HG03457 (cell line): ENCODE measurements around the gene KCNE5.
"Not testable (repeated sequence)": the region's sequence is repeated elsewhere in the genome, so short reads cannot be mapped to it uniquely, and the experiment has no call there.

Experiments
- ATAC-seq: cut with Tn5 transposase; IDR thresholded peaks from one replicate; pipeline ENCODE4 v1.9.1; 2021; ENCODE audit warnings: moderate number of reproducible peaks; ENCODE audit not compliant: unreplicated experiment

The KCNE5 gene, protein sequence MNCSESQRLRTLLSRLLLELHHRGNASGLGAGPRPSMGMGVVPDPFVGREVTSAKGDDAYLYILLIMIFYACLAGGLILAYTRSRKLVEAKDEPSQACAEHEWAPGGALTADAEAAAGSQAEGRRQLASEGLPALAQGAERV

DNA sequence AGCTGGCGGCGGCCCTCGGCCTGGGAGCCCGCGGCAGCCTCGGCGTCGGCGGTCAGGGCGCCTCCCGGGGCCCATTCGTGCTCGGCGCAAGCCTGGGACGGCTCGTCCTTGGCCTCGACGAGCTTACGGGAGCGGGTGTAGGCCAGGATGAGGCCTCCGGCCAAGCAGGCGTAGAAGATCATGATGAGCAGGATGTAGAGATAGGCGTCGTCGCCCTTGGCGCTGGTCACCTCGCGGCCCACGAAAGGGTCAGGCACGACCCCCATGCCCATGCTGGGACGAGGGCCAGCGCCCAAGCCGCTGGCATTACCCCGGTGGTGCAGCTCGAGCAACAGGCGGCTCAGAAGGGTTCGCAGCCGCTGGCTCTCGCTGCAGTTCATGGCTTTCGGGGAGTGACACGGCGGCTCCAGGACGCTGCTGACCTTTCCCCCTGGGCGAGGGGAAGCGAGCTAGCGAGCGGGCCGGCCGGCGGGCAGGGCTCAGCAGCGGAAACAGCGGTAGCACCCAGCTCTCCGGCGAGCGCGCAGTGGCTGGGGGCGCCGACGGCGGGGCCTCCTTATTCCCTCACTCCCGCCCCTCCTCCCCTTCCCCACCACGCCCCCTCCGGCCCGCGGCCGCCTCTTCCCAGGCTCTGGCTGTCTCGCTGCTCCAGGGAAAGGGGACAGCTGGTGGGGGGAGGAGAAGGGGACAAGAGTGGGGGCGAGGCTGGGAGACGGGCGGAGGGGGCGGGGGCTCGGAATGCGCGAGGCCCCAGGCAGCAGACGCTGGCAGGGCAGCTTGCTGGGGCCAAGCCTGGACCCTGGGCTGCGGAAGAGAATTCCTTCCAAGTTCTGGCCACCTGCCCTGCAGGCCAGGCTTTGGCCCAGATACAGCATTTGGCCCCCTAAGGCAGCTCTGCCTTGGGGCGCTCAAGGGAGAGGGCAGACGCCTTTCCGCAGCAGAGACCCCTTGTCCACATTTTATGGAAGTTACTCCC is at the start of gene KCNE5:
Gene KCNE5 (minus strand): TSS at position 532 of the 976 bp plus-strand sequence. CDS start 152 bp downstream, at position 380.
- ATAC-seq = no peak

DNA sequence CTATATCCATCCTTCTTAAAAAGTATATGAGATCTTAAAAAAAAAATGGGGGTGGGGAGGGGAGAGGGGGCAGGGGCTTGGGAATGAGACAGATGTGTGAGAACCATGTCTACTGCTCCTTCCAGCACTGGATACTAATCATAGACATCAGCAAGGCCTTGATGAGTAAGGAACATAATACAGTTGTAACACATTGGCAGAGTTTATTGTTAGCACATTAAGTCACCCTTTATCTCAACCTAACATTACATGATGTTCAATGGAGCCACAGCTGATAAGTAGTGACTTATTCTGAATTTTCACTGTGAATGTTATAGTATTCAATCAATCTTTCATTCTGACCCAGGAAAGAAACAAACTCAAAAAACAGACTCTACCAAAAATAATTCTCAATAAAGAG is 47.3 kb upstream of the KCNE5 start:
- ATAC-seq = no peak

DNA sequence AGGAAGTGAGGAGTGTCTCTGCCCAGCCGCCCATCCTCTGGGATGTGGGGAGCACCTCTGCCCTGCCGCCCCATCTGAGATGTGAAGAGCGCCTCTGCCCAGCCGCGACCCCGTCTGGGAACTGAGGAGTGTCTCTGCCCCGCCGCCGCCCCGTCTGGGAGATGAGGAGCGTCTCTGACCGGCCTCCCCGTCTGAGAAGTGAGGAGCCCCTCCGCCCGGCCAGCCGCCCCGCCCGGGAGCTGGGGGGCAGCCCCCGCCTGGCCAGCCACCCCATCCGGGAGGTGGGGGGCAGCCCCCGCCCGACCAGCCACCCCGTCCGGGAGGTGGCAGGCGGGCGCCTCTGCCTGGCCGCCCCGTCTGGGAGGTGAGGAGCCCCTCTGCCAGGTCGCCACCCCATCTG is 46.2 kb upstream of the KCNE5 start:
- ATAC-seq = not testable (repeated sequence)

DNA sequence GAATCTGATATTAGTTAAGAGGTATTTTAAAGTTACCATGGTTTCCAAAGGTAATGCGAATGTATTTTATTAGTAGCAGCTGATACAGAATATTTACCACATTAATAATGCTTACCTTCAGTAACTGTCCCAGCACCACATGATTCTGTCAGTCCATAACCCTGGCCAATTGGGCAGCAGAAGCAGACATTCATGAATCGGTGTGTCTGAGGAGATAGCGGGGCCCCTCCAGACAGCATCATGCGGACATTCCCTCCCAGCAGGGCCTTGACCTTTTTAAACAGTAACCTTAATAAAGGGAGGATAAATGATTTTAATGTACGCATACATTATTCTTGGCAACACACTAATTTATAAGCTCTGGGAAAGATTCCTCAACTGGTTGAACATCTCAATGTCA is 43.0 kb upstream of the KCNE5 start:
- no peak for ATAC-seq

DNA sequence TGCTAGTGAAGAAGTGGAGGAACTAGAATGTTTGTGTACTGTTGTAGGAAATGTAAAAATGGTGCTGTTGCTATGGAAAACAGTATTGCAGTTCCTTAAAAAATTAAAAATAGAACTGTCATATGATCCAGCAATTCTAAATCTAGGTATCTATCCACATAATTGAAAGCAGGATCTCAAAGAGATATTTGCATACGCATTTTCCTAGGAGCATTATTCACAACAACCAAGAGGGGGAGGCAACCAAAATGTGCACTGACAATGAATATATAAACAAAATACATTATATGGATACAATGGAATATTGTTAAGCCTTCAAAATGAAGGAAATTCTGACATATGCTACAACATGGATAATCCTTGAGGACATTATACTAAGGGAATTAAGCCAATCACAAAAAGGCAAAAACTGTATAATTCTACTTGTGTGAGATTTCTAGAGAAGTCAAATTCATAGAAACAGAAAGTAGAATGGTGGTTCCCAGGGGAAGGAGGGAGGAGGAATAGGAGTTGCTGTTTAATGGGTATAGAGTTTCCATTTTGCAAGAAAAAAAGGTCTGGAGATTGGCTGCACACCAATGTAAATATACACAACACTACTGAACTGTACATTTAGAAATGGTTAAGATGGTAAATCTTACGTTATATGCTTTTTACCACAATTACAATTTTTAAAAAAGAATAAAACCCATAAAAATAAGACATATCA is 35.6 kb upstream of the KCNE5 start:
- no peak for ATAC-seq

DNA sequence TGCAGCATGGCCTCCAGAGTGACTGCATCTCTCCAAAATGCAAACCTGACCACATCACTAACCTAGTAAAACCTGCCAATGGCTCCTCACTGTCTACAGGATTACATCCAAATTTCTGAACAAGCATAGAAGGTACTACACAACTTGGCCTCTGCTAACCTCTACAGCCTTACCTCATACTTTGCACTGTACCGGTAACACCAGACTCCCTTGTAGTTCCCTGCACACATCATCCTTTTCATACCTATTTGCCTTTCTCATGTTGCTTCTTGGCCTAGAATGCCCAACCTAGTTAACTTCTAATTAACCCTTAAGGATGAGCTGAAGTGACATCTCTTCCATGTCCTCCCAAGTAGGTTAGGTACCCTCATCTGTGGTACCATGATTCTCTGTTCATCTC is 33.4 kb upstream of the KCNE5 start:
- no peak for ATAC-seq

DNA sequence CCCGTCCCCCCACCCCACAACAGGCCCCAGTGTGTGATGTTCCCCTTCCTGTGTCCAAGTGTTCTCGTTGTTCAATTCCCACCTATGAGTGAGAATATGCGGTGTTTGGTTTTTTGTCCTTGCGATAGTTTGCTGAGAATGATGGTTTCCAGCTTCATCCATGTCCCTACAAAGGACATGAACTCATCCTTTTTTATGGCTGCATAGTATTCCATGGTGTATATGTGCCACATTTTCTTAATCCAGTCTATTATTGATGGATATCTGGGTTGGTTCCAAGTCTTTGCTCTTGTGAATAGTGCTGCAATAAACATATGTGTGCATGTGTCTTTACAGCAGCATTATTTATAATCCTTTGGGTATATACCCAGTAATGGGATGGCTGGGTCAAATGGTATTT is 32.4 kb upstream of the KCNE5 start:
- not testable (repeated sequence) for ATAC-seq

DNA sequence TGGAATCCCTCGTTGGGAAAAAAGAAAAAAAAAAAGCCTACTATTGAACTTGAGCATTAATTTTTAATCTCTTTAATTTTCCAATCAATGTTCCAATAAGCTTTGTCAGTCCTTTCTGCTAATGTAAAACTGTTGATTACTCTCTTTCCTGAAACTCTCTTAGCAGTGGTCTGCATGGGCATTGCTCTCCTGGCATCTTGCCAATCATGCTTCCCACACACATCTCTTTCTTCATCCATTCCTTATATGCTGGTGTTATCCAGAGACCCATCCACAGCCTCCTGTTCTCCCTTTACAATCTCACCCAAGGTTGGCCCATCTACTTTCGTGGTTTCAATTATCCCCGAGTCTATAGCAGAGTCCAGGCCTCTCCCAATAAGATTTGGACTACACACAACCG is 31.8 kb upstream of the KCNE5 start:
- no peak for ATAC-seq

DNA sequence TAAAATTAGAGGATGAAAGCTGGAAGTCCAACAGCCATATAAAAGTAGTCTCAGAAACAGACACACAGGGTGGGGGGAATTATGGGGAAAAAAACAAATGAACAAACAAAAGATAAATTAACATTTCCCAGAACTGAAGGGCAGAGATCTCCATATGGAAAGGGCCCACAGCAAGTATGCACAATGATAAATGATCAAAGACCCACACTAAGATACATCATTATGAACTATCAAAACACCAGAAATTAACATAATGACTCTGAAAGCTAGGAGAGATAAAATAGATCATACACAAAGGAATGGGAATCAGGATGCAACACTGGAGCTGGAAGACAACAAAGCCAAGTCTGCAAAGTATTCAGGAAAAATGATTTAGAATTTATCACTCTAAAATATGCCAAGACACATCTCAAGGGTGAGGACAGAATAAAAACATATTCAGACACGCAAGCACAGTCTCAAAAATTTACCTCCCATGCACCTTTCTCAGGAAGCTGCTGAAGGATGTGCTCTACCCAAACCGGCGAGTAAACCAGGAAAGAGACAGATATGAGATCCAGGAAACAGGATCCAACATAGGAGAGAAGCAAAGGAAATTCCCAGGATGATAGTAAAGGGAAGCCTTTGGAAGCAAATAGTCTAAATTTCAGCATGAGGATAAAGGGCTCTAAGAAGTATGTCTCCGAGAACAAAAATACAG is 30.7 kb upstream of the KCNE5 start:
- no peak for ATAC-seq

DNA sequence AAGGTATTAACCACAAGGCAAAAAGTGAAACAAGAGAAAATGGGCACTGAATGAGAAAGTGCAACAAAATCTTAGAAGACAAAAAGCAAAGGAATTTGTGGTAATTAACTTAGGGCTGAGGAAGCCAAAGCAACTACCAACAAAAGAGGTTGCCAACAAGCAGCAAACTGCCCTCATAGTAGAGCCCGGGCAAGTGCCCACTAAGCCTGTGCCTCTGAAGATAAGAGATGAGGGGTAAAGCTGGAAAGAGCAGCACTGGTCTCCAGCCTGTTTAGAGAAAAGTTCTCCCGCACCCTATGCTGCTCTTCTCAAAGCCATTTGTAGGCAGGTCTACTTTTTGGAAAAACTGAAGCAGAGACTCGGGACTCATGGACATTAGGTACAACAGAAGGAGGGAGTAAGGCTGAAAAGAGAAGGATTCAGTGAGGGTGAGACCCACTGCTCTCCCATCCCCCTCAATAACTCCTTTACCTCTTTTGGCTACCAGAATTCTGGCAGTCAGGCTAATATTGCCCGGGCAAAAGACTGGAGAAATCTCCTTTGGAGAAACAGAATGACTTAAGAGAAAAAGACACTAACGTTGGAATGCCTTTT is 29.6 kb upstream of the KCNE5 start:
- ATAC-seq = no peak

DNA sequence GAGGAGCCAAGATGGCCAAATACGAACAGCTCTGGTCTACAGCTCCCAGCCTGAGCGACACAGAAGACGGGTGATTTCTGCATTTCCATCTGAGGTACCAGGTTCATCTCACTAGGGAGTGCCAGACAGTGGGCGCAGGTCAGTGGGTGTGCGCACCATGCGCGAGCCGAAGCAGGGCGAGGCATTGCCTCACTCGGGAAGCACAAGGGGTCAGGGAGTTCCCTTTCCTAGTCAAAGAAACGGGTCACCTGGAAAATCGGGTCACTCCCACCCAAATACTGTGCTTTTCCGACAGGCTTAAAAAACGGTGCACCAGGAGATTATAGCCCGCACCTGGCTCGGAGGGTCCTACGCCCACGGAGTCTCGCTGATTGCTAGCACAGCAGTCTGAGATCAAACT is 19.7 kb upstream of the KCNE5 start:
- not testable (repeated sequence) for ATAC-seq

DNA sequence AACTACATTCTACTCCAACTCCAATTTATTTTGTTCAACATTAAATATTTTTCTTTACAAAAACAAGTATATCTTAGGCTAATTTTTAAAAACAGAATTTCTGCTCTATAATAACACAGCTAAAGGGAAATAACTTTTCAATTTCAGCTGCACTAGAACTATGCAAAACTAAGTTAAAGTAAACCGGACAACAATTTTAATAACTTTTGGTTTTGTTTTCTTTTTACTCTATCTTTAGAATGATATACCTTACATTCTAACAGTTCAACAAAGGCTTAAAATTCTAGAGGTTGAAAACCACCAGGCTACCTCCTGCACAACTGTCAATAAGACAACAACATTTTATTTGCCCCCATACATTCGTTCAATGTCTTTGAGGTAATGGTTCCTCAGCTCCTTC is 18.7 kb upstream of the KCNE5 start:
- no peak for ATAC-seq

DNA sequence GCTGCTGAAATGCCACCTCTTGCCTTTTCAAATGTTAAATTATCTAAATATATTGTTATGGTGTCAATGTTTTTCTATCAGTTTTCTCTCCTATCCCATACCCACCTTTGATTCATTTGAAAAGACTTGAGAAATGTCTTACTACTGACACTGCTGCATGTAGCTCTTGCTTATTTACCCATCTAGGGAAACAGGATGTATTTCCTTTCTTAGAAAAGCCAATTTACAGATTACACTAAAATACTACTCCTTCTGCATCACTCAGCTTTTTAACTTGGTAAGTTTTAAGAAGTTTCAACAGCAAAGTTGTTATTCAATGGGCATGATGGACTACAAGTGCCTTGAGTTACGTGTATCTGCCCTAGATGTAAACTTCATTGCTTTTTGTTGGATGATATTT is 13.2 kb upstream of the KCNE5 start:
- ATAC-seq = no peak

DNA sequence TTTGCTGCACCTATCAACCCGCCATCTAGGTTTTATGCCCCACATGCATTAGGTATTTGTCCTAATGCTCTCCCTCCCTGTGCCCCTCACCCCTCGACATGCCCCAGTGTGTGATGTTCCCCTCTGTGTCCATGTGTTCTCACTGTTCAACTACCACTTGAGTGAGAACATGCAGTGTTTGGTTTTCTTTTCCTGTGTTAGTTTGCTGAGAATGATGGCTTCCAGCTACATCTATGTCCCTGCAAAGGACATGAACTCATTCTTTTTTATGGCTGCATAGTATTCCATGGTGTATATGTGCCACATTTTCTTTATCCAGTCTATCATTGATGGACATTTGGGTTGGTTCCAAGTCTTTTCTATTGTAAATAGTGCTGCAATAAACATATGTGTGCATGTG is 12.5 kb upstream of the KCNE5 start:
- not testable (repeated sequence) for ATAC-seq

DNA sequence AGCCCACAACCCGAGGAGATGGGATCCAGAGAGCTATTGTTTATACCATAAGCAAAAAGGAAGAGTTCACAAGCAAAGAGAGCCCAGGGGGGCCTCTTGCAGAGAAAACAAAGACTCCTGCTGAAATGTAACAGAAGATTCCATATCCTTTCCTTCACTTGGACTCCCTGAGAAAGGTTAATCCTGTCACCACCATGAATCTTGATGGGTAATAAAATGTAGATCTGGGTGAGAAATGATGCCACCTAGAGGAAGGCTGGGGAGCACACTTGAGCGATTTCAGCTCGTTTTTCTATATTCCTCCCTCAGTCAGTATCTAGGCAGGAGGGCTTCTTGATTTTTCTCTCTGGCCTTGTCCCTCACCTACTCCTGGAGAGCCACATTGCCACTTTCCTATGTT is 10.2 kb upstream of the KCNE5 start:
- ATAC-seq = no peak

DNA sequence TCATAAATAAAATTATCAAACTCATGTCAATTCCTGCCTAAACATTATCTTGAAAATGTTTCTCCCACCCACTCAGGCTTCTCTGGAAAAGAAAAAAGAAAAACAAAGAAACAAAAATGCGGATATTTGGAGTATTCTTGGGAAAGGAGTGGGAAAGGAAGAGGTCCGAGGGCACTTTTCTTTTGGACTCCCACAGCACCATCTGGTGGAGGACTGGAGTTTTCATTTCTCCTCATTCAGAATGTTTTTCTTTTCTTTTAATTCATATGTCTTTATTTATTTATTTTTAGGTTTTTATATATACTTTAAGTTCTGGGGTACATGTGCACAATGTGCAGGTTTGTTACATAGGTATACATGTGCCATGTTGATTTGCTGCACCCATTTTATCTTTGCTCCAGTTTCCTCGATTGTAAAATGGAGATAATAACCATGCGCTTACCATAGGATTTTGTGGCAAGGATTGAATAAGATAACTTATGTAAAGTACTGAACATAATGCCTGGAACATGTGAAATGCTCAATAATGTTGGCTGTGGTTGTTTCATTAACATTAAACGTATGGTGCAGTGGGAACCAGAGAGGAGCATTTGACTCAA is 8.0 kb upstream of the KCNE5 start:
- ATAC-seq = no peak

DNA sequence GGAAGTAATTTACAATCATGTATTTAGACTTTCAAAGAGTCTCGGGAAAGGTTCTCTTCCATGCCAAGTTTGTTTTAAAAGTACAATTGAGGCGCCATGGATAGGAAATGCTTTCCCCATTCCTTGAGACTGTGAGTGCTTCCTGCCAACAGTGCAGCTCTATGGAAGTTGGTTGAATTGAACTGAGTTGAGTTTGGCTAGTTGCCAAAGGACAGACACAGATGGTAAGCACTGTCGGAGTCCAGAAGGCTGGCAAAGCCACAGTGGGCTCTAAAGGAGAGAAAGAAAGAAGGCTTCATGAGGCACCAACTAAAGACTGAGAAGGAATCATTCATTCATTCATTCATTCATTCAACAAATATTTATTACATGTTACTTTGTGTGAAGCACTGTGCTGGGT is 4.3 kb upstream of the KCNE5 start:
- ATAC-seq = no peak

DNA sequence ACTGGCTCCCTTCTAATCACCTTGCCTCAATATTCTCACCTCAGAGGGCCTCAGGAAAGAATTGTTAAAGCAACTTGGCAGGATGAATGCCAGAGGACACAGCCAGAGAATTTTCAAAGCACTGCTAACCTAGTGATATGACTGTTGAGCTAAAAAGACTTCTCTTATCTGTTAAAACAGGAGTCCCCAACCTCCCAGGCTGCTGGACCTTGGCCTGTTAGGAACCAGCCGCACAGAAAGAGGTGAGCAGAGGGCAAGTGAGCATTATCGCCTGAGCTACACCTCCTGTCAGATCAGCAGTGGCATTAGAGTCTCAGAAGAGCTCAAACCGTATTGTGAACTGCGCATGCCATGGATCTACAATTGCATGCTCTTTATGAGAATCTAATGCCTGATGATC is 1.7 kb upstream of the KCNE5 start:
- no peak for ATAC-seq

DNA sequence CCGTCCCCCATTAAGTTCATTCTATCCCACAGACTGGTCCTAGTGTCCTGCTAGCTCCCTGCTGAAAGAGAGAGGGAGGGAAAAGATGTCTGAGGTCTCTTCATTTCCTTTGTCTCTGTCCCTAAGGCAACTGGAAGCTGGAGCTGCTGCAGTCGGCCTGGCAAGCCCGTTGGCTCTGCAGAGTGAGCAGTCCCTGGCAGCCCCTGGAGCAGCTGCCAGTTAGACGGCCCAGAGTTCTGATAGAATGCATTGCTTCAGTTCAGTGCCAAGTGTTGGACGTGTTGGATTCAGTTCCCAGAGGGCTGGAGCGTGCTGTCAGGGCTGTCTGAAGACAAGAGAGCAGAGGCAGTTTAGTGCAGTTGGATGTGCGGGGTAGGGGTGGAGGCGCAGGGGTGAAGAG is 975 bp downstream of the KCNE5 start:
- ATAC-seq = no peak

DNA sequence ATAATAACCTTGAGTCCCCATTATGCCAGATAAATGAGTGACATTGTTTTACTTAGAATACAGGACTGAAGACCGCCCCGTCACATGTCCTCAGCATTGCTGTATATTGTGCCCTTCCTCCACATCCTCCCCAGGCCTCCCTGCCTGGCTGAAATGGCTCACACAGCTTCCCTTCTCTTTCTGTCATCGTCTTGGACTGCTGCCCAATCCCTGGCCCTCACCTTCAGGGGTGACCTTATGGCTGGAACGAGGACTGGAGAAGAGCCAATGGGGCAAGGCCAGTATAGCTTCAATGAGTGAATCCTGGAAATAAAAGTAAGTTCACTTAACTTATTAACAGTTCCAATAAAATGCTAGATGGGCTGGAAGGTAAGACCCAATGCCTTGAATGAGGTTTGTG is 2.7 kb downstream of the KCNE5 start:
- ATAC-seq = no peak
